Suprapubic skin (tissue), 4 donors: ENCODE results near the gene TMEM200C. TPM values are rescaled to one million over a fixed set of nuclear protein-coding genes. Genes with fewer than 3 reads are reported as not detected.

Experiments used
- DNase-seq, 2 donors: peaks; one replicate each; pipeline ENCODE4 v3.0.0-alpha.2; 2019; ENCODE audit warnings: low spot score in 2 of 2
- H3K27ac ChIP-seq: fragments of 200-600 bp; sonication (generic); one replicate; pipeline ENCODE4 v1.5.1; 2019
- H3K27me3 ChIP-seq: fragments of 200-600 bp; sonication (generic); one replicate; pipeline ENCODE4 v1.5.1; 2019
- H3K36me3 ChIP-seq: fragments of 200-600 bp; sonication (generic); one replicate; pipeline ENCODE4 v1.5.1; 2019
- H3K4me1 ChIP-seq: fragments of 200-600 bp; sonication (generic); one replicate; pipeline ENCODE4 v1.5.1; 2019
- H3K4me3 ChIP-seq: fragments of 200-600 bp; sonication (generic); one replicate; pipeline ENCODE4 v1.5.1; 2019; ENCODE audit warnings: mild to moderate bottlenecking
- H3K9me3 ChIP-seq: fragments of 200-600 bp; sonication (generic); one replicate; pipeline ENCODE4 v1.5.1; 2019
- EP300 ChIP-seq: sonication (generic); formaldehyde crosslinking; IDR thresholded peaks from one replicate; pipeline ENCODE4 v1.6.1; 2017; ENCODE audit warnings: antibody characterized with exemption
- POLR2A ChIP-seq, 2 donors: fragments of 450-650 bp; IDR thresholded peaks; one replicate each; pipeline ENCODE4 v1.6.1; 2017; ENCODE audit warnings: antibody characterized with exemption in 2 of 2, mild to moderate bottlenecking in 2 of 2, moderate library complexity in 2 of 2
- POLR2AphosphoS5 ChIP-seq, 3 donors: sonication (generic); formaldehyde crosslinking; IDR thresholded peaks; one replicate each; pipeline ENCODE4 v1.6.1; 2017; ENCODE audit warnings: antibody characterized with exemption in 3 of 3
- WGBS: methylation state at CpG from one replicate; pipeline ENCODE4 v1.1.5; 2018; 5-methylcytosine and 5-hydroxymethylcytosine counted together
- total RNA-seq, 4 donors: library from RNA; depleted of rRNA; stranded (reverse); fragments of >200 nt; gene quantifications; one replicate each; pipeline ENCODE4 v1.1.0, GENCODE V29; 2016
- TF ChIP-seq, protein P1 (sequence below), 2 donors: fragments of 200-600 bp in 1 of 2; fragments of 450-650 bp in 1 of 2; sonication (generic) in 1 of 2; IDR thresholded peaks; one replicate each; pipeline ENCODE4 v1.5.1; 2016 to 2019; ENCODE audit warnings: antibody characterized with exemption in 2 of 2, mild to moderate bottlenecking in 1 of 2, moderate library complexity in 1 of 2

Gene TMEM200C
- total RNA-seq: 1 to 10 TPM in 2 of 4 donors, under 1 TPM in 1, not detected in 1; 0.08 to 1.4 (median 1.3) TPM

DNA sequence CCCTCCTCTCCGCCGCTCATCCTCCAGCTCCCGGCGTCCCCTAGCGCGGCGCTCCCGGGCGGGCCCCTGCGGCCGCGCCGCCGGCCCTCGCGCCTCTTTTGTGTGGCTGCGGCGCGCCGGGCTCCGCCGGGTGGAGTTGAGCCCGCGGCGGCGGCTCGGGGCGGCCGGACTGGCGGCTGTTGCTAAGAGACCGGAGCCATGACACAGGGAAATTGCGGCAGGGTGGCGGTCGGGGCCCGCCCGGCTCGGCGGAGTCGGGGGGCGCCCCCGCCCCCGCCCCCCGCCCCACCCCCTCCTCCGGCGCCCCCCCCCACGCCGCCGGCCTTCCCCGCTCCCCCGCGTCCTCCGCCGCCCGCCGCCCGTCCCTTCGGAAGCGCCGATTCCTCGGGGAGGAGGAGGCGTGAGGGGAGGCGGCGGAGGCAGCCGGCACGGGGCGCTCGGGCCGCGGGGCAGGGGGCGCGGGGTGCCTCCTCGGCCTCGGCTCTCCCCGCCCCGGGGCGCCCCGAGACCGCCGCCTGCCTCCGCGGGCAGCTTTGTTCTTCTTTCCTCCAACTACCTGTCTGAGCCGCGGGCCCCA lies at the start of gene TMEM200C:
TSS of gene TMEM200C (minus strand) at position 224 of the 577 bp plus-strand sequence. CDS start 3,459 bp downstream, outside the sequence.
- TF ChIP-seq, protein P1, sequence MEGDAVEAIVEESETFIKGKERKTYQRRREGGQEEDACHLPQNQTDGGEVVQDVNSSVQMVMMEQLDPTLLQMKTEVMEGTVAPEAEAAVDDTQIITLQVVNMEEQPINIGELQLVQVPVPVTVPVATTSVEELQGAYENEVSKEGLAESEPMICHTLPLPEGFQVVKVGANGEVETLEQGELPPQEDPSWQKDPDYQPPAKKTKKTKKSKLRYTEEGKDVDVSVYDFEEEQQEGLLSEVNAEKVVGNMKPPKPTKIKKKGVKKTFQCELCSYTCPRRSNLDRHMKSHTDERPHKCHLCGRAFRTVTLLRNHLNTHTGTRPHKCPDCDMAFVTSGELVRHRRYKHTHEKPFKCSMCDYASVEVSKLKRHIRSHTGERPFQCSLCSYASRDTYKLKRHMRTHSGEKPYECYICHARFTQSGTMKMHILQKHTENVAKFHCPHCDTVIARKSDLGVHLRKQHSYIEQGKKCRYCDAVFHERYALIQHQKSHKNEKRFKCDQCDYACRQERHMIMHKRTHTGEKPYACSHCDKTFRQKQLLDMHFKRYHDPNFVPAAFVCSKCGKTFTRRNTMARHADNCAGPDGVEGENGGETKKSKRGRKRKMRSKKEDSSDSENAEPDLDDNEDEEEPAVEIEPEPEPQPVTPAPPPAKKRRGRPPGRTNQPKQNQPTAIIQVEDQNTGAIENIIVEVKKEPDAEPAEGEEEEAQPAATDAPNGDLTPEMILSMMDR (IDR thresholded peaks at IDR 0.05): no peak
- no peak for TF ChIP-seq POLR2A (IDR thresholded peaks at IDR 0.05)
- no peak for TF ChIP-seq EP300
- no peak for TF ChIP-seq POLR2AphosphoS5 (IDR thresholded peaks at IDR 0.05)
- Histone ChIP-seq H3K4me1 (peaks cover 33% of the 10 kb centered on the region), H3K36me3 (no peaks in the 10 kb centered on the region), H3K27ac (peak within 1 kb of the TSS; percentile 31), H3K9me3 (no peaks in the 10 kb centered on the region), H3K27me3 (peaks cover 73% of the 10 kb centered on the region), H3K4me3 (peak within 1 kb of the TSS; percentile 56)
- DNase-seq: no peak
- 0% methylated on average over 22 of the region's 83 CpGs for WGBS

DNA sequence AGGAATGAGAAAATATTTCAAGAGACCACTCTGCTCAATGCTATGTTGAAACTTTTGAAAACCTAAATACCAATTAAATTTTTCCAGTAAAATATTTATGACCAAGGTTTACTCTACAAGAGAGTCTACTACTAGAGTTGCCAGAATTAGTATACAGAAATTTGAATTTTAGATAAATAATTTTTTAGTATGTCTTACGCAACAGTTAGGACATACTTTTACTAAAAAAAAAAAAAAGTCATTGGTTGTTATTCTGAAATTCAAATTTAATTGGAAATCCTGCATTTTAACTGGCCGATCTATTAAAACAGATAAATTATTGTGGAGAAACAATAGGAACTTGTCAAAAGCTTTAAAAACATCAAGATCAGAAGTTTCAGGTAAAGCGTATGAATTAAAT lies 49.1 kb upstream of the TMEM200C start:
- Histone ChIP-seq H3K27ac (no peak overlapping the region), H3K36me3 (no peaks in the 10 kb centered on the region), H3K4me1 (no peaks in the 10 kb centered on the region), H3K4me3 (no peak overlapping the region), H3K27me3 (no peaks in the 10 kb centered on the region), H3K9me3 (no peaks in the 10 kb centered on the region)
- no peak for DNase-seq
- TF ChIP-seq POLR2A (IDR thresholded peaks at IDR 0.05) (no peak), EP300 (no peak)
- 92% methylated on average over 3 of the region's 3 CpGs for WGBS

DNA sequence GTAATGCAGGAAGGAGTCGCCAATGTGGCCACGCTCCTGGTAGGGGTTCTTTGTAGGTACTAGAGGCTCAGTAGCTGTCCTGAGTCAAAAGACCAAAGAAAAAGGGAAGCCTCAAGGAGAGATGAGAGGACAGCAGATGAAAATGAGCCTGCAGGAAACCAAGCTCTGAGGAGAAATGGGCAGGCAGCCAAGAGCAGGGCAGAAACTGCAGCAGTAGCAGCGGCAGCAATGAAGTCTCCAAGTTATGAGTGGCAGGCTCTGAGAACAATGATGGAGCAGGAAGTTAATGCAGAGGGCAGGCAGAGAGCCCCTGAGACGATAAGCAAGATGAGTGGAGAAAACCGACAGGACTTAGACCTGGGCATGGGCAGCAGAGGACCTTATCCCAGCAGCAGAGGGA lies 48.2 kb upstream of the TMEM200C start:
- DNase-seq: no peak
- Histone ChIP-seq H3K4me3 (no peak overlapping the region), H3K9me3 (no peaks in the 10 kb centered on the region), H3K36me3 (no peaks in the 10 kb centered on the region), H3K27ac (no peak overlapping the region), H3K27me3 (no peaks in the 10 kb centered on the region), H3K4me1 (no peaks in the 10 kb centered on the region)
- no peak for TF ChIP-seq POLR2A (IDR thresholded peaks at IDR 0.05)
- TF ChIP-seq EP300: no peak
- no peak for TF ChIP-seq POLR2AphosphoS5 (IDR thresholded peaks at IDR 0.05)
- TF ChIP-seq, protein P1 (IDR thresholded peaks at IDR 0.05): no peak
- WGBS: 49% methylated on average over 5 of the region's 5 CpGs

DNA sequence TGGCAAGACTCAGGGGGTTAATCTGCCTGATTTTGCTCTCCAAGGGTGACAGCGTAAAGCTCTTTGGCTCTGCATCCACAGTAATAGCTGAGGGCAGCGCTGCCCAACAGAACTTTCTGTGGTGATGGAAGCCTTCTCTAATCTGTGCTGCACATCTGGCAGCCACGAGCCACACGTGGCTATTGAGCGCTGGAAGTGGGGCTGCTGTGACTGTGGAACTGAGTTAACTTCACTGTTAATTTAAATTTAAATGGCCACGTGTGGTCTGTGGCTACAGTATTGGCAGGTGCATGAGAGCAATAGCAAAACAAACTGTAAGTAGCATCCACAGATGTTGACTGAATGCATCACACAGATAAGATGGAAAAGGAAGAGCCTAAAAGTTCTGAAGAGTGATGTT lies 47.3 kb upstream of the TMEM200C start:
- Histone ChIP-seq H3K4me1 (no peaks in the 10 kb centered on the region), H3K27me3 (no peaks in the 10 kb centered on the region), H3K4me3 (no peak overlapping the region), H3K27ac (no peak overlapping the region), H3K36me3 (no peaks in the 10 kb centered on the region), H3K9me3 (no peaks in the 10 kb centered on the region)
- WGBS: 58% methylated on average over 6 of the region's 6 CpGs
- no peak for TF ChIP-seq POLR2A (IDR thresholded peaks at IDR 0.05)
- TF ChIP-seq, protein P1 (IDR thresholded peaks at IDR 0.05): no peak
- TF ChIP-seq EP300: no peak
- no peak for TF ChIP-seq POLR2AphosphoS5 (IDR thresholded peaks at IDR 0.05)
- no peak for DNase-seq

DNA sequence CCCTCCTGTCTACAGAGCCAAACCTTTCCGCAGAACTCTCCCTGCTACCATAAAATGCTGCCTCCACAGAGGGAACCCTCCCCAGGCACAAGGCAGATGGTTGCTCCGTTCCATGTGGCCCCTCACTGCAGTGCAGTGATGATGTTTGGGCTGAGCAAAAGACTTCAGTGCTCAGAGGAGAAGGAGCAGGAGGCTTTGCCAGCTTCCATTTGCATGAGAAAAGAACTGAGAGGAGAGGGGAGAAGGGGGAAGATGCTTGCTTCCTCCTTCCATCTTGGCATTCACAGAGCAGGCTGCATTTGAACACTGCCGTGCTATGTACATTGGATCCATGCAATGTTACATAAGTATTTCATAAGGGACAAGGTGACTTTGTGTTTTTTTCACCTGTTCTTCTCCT lies 46.6 kb upstream of the TMEM200C start:
- H3K4me3 ChIP-seq: no peak overlapping the region
- no peak for DNase-seq
- no peak overlapping the region for H3K27ac ChIP-seq
- H3K36me3 ChIP-seq: no peaks in the 10 kb centered on the region
- H3K4me1 ChIP-seq: no peaks in the 10 kb centered on the region
- no peaks in the 10 kb centered on the region for H3K27me3 ChIP-seq
- TF ChIP-seq POLR2A (IDR thresholded peaks at IDR 0.05) (no peak), POLR2AphosphoS5 (IDR thresholded peaks at IDR 0.05) (no peak), EP300 (no peak)
- TF ChIP-seq, protein P1 (IDR thresholded peaks at IDR 0.05): no peak
- 53% methylated on average over 3 of the region's 3 CpGs for WGBS
- H3K9me3 ChIP-seq: no peaks in the 10 kb centered on the region
